Measurements from ENCODE around the gene KIF26A. TPM values are rescaled to one million over a fixed set of nuclear protein-coding genes. Genes with fewer than 3 reads are reported as not detected.
A peak's percentile ranks its signal among the peaks of the same experiment; 100 is the strongest.

KIF26A gene
- total RNA-seq (2012; rRNA removed), result not detected in 2 replicates
- 0.03 TPM in 1 of 2 replicates, not detected in the other for polyA plus RNA-seq (2012; rRNA removed)
- polyA plus RNA-seq (2012; cell fraction: cytosol; rRNA removed), result not detected in 2 replicates
- polyA plus RNA-seq (2012; cell fraction: nucleus; rRNA removed; ENCODE audit: low replicate concordance), result 0.01 TPM in 1 of 2 replicates, not detected in the other
- percentile 3 among the genes with signal in this experiment for Bru-seq, nascent RNA
- percentile 2 among the genes with signal in this experiment for BruChase-seq, experiment 1, labeled RNA remaining after a 6-hour chase
- BruChase-seq, experiment 2, labeled RNA remaining after a 2-hour chase, result percentile 2 among the genes with signal in this experiment
- long read RNA-seq, result 0 reads

DNA sequence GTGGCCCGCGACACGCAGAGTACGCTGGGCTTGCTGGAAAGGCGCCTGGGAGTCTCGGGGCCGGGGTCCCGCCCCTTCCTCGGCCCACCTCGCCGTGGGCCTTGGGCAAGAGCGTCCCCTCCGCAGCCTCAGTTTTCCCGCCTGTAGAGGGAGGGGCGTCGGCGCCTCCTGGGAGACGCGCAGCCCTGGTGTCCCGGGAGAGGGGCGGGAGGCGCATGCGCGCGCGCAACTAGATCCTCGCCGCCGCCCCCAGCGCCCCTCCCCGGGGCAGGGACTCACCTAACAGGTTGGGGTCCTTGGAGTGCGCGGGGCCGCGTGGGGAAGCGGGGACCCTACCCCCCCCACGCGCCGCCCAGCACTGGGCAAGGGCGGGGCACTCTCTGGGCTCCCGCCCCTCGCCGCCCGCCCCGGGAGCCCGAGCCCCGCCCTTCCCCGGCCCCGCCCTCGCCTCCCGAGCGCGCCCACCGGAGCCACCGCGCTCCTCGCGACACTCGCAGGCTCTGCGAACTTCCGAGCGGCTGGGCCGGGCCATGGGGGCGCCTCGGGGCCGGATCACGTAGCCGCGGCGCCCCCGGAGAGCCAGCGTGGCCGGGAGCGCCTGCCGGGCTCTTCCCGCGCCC lies at the start of gene KIF26A:
TSS of gene KIF26A (plus strand) at position 490 of the 620 bp plus-strand sequence. CDS start 136 bp downstream, outside the sequence.
- WGBS, 2 experiments (ENCODE audit: extremely low coverage in 2 of 2, insufficient read length in 1 of 2), result 2% methylated on average over 10 of the region's 77 CpGs; no CpG with 5 or more reads in 1 of the 2 experiments
- Histone ChIP-seq H2BK15ac (ENCODE audit: low read depth, low read length) (no peak within 1 kb of the TSS), H4K91ac (ENCODE audit: insufficient read depth, low read depth, low read length) (no peak within 1 kb of the TSS), H3K23ac (ENCODE audit: low read depth, low read length) (no peak within 1 kb of the TSS), H2BK5ac (ENCODE audit: low read depth, low read length, poor library complexity, severe bottlenecking) (no peak within 1 kb of the TSS), H3K18ac (ENCODE audit: low read depth, low read length) (no peak within 1 kb of the TSS), H3K9me1 (ENCODE audit: insufficient read depth, low read length) (no peaks in the 10 kb centered on the region), H3K79me1 (ENCODE audit: low read depth in 1 of 2, low read length in 2 of 2) (no peaks in the 10 kb centered on the region), H2BK20ac (ENCODE audit: low read depth, low read length) (no peak within 1 kb of the TSS), H3K9ac (ENCODE audit: low read depth, low read length) (no peak within 1 kb of the TSS), H3K36me3 (ENCODE audit: control insufficient read depth, insufficient read depth, low read length) (no peaks in the 10 kb centered on the region), H3K27me3 (ENCODE audit: control insufficient read depth, insufficient read depth, low read length) (peaks cover 47% of the 10 kb centered on the region), H3K4me1 (ENCODE audit: control insufficient read depth, insufficient read depth, low read length) (no peaks in the 10 kb centered on the region; the same call in 1 of the 2 replicates), H3K4me2 (ENCODE audit: low read depth, low read length) (no peak within 1 kb of the TSS; the same call in 1 of the 2 replicates), H2AK5ac (ENCODE audit: low read depth, low read length) (no peak within 1 kb of the TSS), H3K4ac (ENCODE audit: low read depth, low read length) (no peak within 1 kb of the TSS), H2AFZ (replicated peaks; ENCODE audit: low read length, poor library complexity) (peak within 1 kb of the TSS; percentile 70), H4K8ac (ENCODE audit: low read depth in 2 of 2, low read length in 2 of 2) (no peak within 1 kb of the TSS), H3K56ac (ENCODE audit: extremely low read depth, insufficient read depth, low read length) (no peak within 1 kb of the TSS), H4K20me1 (ENCODE audit: insufficient read depth, low read length) (no peaks in the 10 kb centered on the region), H3K9me3 (ENCODE audit: control insufficient read depth, insufficient read depth, low read length) (no peaks in the 10 kb centered on the region), H3K14ac (replicated peaks; ENCODE audit: low read depth, low read length) (no peak within 1 kb of the TSS), H3K27ac (ENCODE audit: insufficient read depth, low read length) (no peak within 1 kb of the TSS), H2BK120ac (ENCODE audit: low read depth, low read length) (no peak within 1 kb of the TSS), H4K5ac (ENCODE audit: low read depth, low read length) (no peak within 1 kb of the TSS), H3K4me3 (ENCODE audit: insufficient read depth, low read depth, low read length) (no peak within 1 kb of the TSS), H2AK9ac (replicated peaks; ENCODE audit: low read depth, low read length, poor library complexity) (no peak within 1 kb of the TSS)
- no peak for ATAC-seq (ENCODE audit: low read depth)
- intact Hi-C loops (cut with micrococcal nuclease) (no loop called here), dilution Hi-C loops (cut with HindIII; ENCODE audit: low sequenced_read_pairs, unreplicated experiment) (no loop called here), in situ Hi-C loops (cut with MboI; ENCODE audit: low sequenced_read_pairs) (loop anchor here (10.0 kb wide), 1 partner anchor 507 kb away; no protein-coding TSS in a partner anchor)
- TF ChIP-seq MAZ (IDR thresholded peaks at IDR 0.05; ENCODE audit: borderline replicate concordance, low read depth, low read length), result no peak
- TF ChIP-seq, protein P1, sequence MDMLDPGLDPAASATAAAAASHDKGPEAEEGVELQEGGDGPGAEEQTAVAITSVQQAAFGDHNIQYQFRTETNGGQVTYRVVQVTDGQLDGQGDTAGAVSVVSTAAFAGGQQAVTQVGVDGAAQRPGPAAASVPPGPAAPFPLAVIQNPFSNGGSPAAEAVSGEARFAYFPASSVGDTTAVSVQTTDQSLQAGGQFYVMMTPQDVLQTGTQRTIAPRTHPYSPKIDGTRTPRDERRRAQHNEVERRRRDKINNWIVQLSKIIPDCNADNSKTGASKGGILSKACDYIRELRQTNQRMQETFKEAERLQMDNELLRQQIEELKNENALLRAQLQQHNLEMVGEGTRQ (IDR thresholded peaks at IDR 0.05; ENCODE audit: low read depth, low read length), result no peak
- TF ChIP-seq FOS (IDR thresholded peaks at IDR 0.05; ENCODE audit: low read depth, low read length), result no peak
- no peak for TF ChIP-seq CHD1 (IDR thresholded peaks at IDR 0.05; ENCODE audit: low read depth, low read length)
- TF ChIP-seq CEBPB (IDR thresholded peaks at IDR 0.05; ENCODE audit: low read depth, low read length), result no peak
- no peak for TF ChIP-seq MXI1 (IDR thresholded peaks at IDR 0.05; ENCODE audit: borderline replicate concordance, low read depth, low read length)
- no peak for TF ChIP-seq RAD21 (IDR thresholded peaks at IDR 0.05; ENCODE audit: low read length)
- no peak for TF ChIP-seq POLR2A (IDR thresholded peaks at IDR 0.05; ENCODE audit: low read depth, low read length)
- no peak for TF ChIP-seq RCOR1 (IDR thresholded peaks at IDR 0.05; ENCODE audit: insufficient replicate concordance, low read length)
- TF ChIP-seq BHLHE40 (IDR thresholded peaks at IDR 0.05; ENCODE audit: low read depth, low read length), result no peak
- no peak for TF ChIP-seq RFX5 (IDR thresholded peaks at IDR 0.05; ENCODE audit: low read depth, low read length)
- ChIA-PET POLR2A (ENCODE audit: unreplicated experiment) (no interaction called here), CTCF (interaction anchor here (0.9 kb wide), 1 partner anchor 502 kb away, joined by 3 read pairs; no protein-coding TSS in a partner anchor)
- BruUV-seq (replicated peaks), result no TSS peak
- no peak for DNase-seq

All from IMR-90 (cell line).